Measurements from ENCODE around the gene LSAMP. TPM values are rescaled to one million over a fixed set of nuclear protein-coding genes. Genes with fewer than 3 reads are reported as not detected.

The LSAMP gene
- total and polyA plus RNA-seq, 2 of the 13 experiments (the other 11 are each of a cell fraction or from before 2014, with no cell fraction given), result not detected

GRCh38 chr3:116444115-116444747 lies 1.1 kb downstream of the LSAMP start:
- Histone ChIP-seq H3K27me3 (ENCODE audit: control insufficient read depth in 1 of 2, insufficient read depth in 2 of 2, low read length in 2 of 2) (peaks cover 0 to 9% of the 10 kb centered on the region in 2 experiments; a peak in 2 of 5 replicates), H3K9ac (ENCODE audit: insufficient read depth, low read depth, low read length) (no peak overlapping the region), H3K36me3 (replicated peaks in 1 of 2; ENCODE audit: control insufficient read depth in 1 of 2, insufficient read depth in 2 of 2, low read length in 2 of 2) (no peaks in the 10 kb centered on the region), H3K4me2 (ENCODE audit: low read depth, low read length) (no peak overlapping the region), H3K79me2 (ENCODE audit: insufficient read depth, low read length) (no peaks in the 10 kb centered on the region), H4K20me1 (ENCODE audit: insufficient read depth, low read length) (no peaks in the 10 kb centered on the region), H3K4me1 (ENCODE audit: insufficient read depth, low read length) (no peaks in the 10 kb centered on the region), H3K27ac (ENCODE audit: extremely low read length, insufficient read depth, low read length) (no peak overlapping the region), H3K4me3 (replicated peaks in 1 of 3; ENCODE audit: insufficient read depth in 1 of 3, low read depth in 2 of 3, low read length in 3 of 3) (no peak overlapping the region), H3K9me3 (ENCODE audit: low read length) (no peaks in the 10 kb centered on the region), H2AFZ (ENCODE audit: low read length) (no peak overlapping the region)
- TF ChIP-seq, protein P1, sequence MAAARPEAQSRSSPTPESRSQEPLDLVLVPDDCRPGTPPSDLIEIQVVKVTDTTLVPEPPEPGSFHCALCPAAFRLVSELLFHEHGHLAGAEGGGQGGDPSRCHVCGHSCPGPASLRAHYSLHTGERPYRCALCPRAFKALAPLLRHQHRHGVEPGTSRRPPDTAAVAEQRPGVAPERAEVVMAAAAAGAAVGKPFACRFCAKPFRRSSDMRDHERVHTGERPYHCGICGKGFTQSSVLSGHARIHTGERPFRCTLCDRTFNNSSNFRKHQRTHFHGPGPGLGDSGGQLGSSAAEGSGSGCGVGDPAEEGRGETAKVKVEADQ (CRISPR knock-in tag; IDR thresholded peaks at IDR 0.05; ENCODE audit: borderline replicate concordance), result no peak
- no peak for TF ChIP-seq HMG20B (CRISPR knock-in tag; conservative IDR thresholded peaks at IDR 0.05)
- TF ChIP-seq KMT2A (CRISPR knock-in tag; IDR thresholded peaks at IDR 0.05), result no peak
- TF ChIP-seq, protein P2, sequence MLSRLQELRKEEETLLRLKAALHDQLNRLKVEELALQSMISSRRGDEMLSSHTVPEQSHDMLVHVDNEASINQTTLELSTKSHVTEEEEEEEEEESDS (CRISPR knock-in tag; IDR thresholded peaks at IDR 0.05; ENCODE audit: borderline replicate concordance), result no peak
- no peak for TF ChIP-seq PHF21A (CRISPR knock-in tag; IDR thresholded peaks at IDR 0.05)
- TF ChIP-seq HNF4A (CRISPR knock-in tag; IDR thresholded peaks at IDR 0.05), result no peak
- no peak for TF ChIP-seq ATRX (CRISPR knock-in tag; IDR thresholded peaks at IDR 0.05; ENCODE audit: borderline replicate concordance)
- TF ChIP-seq ZBTB4 (CRISPR knock-in tag; IDR thresholded peaks at IDR 0.05; ENCODE audit: borderline replicate concordance), result no peak
- TF ChIP-seq ZNF124 (CRISPR knock-in tag; IDR thresholded peaks at IDR 0.05), result no peak
- TF ChIP-seq, protein P3, sequence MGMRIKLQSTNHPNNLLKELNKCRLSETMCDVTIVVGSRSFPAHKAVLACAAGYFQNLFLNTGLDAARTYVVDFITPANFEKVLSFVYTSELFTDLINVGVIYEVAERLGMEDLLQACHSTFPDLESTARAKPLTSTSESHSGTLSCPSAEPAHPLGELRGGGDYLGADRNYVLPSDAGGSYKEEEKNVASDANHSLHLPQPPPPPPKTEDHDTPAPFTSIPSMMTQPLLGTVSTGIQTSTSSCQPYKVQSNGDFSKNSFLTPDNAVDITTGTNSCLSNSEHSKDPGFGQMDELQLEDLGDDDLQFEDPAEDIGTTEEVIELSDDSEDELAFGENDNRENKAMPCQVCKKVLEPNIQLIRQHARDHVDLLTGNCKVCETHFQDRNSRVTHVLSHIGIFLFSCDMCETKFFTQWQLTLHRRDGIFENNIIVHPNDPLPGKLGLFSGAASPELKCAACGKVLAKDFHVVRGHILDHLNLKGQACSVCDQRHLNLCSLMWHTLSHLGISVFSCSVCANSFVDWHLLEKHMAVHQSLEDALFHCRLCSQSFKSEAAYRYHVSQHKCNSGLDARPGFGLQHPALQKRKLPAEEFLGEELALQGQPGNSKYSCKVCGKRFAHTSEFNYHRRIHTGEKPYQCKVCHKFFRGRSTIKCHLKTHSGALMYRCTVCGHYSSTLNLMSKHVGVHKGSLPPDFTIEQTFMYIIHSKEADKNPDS (CRISPR knock-in tag; IDR thresholded peaks at IDR 0.05), result no peak
- TF ChIP-seq ZNF850 (CRISPR knock-in tag; conservative IDR thresholded peaks at IDR 0.05), result no peak
- no peak for TF ChIP-seq ZNF432 (CRISPR knock-in tag; IDR thresholded peaks at IDR 0.05; ENCODE audit: borderline replicate concordance)
- no peak for TF ChIP-seq BCL3 (CRISPR knock-in tag; IDR thresholded peaks at IDR 0.05)
- no peak for TF ChIP-seq ZNF251 (CRISPR knock-in tag; IDR thresholded peaks at IDR 0.05)
- ATAC-seq (no peak), FAIRE-seq (no peak), DNase-seq (ENCODE audit: low spot score) (no peak)
- CTCF ChIA-PET (ENCODE audit: low intra/inter-chr PET ratio, low total read pairs), result no interaction called here
- intact Hi-C loops (cut with micrococcal nuclease; ENCODE audit: unreplicated experiment) (no loop called here), in situ Hi-C loops (cut with HindIII; ENCODE audit: extremely low pct_ligation_motif_present, low pct_unique_long_range_greater_than_20kb) (no loop called here)
- BruUV-seq (replicated peaks), result no TSS peak
- POLR2A ChIA-PET, result no interaction called here
- WGBS (ENCODE audit: low lambda C conversion rate), result 0% methylated on average over 2 of the region's 2 CpGs

Data from HepG2 (cell line).